Measurements from ENCODE around the gene CLRN2. TPM values are rescaled to one million over a fixed set of nuclear protein-coding genes. Genes with fewer than 3 reads are reported as not detected.

The CLRN2 gene
- polyA plus RNA-seq, 1 donor from 2014 or later: not detected

DNA sequence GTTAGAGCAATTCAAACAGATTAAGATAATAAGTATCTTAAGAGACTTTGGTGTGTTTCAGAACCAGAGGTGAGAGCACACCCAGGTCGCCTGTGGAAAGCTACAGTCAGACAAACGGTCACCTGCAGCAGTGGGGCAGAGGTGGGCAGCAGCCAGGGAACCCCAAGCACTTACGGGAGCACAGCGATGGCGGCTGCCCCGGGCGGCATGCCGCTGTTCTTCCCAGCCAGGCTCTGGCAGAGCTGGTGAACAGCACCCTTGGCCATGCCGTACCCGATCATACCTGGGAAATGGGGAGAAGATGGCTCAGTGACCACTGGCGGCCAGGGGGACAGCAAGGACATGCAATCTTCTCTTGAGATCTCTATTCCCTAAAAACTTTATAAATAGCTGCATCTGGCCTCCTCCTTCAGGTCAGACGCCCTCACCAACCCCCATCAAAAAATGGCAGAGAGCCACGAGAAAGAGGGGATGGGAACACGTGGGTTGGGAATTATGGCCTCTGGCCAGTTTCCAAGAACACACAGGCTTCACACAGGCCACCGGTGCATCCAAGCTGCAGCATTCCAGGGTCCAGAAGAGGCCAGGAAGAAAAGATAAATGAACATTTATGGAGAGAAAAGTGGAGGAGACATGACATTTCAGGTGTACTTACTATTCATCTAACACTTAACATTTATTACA, 22.8 kb upstream of the CLRN2 start:
- TF ChIP-seq CTCF (IDR thresholded peaks at IDR 0.05; ENCODE audit: poor library complexity, severe bottlenecking): no peak
- no peak for TF ChIP-seq SMC3 (conservative IDR thresholded peaks at IDR 0.05; ENCODE audit: poor library complexity)
- no peak for TF ChIP-seq MXI1 (conservative IDR thresholded peaks at IDR 0.05; ENCODE audit: poor library complexity, severe bottlenecking)
- TF ChIP-seq TAF1 (IDR thresholded peaks at IDR 0.05; ENCODE audit: low read depth): no peak
- no peak for TF ChIP-seq REST (IDR thresholded peaks at IDR 0.05; ENCODE audit: borderline replicate concordance)
- TF ChIP-seq POLR2AphosphoS5 (IDR thresholded peaks at IDR 0.05): no peak
- no peak for TF ChIP-seq EP300 (conservative IDR thresholded peaks at IDR 0.05; ENCODE audit: poor library complexity, severe bottlenecking)
- TF ChIP-seq RAD21 (conservative IDR thresholded peaks at IDR 0.05): no peak
- no peak for TF ChIP-seq EZH2 (IDR thresholded peaks at IDR 0.05; ENCODE audit: borderline replicate concordance, insufficient read depth, low read length, poor library complexity, severe bottlenecking)
- H3K27me3 ChIP-seq (ENCODE audit: insufficient read depth, low read depth, low read length): no peaks in the 10 kb centered on the region
- no peak overlapping the region for H3K4me2 ChIP-seq (ENCODE audit: low read length)
- no peak overlapping the region for H3K27ac ChIP-seq (ENCODE audit: low read length)
- H4K20me1 ChIP-seq (ENCODE audit: insufficient read depth): no peaks in the 10 kb centered on the region
- H2AFZ ChIP-seq (ENCODE audit: low read depth, low read length): no peak overlapping the region
- H3K9me3 ChIP-seq (ENCODE audit: low read length): no peaks in the 10 kb centered on the region
- H3F3A ChIP-seq (ENCODE audit: insufficient read depth, low read length, poor library complexity, severe bottlenecking): no peaks in the 10 kb centered on the region
- no peaks in the 10 kb centered on the region for H3K9me2 ChIP-seq (ENCODE audit: insufficient read depth, low read length)
- H3K36me3 ChIP-seq (ENCODE audit: insufficient read depth, low read length): peaks cover 3% of the 10 kb centered on the region
- no peaks in the 10 kb centered on the region for H3K79me2 ChIP-seq (replicated peaks; ENCODE audit: insufficient read depth, low read length)
- H3K4me3 ChIP-seq (ENCODE audit: low read length): no peak overlapping the region
- no peak overlapping the region for H3K9ac ChIP-seq (ENCODE audit: low read length)

- H3K4me3 ChIP-seq (ENCODE audit: low read length): no peak overlapping the region
- no peaks in the 10 kb centered on the region for H3K9me3 ChIP-seq (ENCODE audit: low read length)
- no peak overlapping the region for H2AFZ ChIP-seq (ENCODE audit: low read depth, low read length)
- H4K20me1 ChIP-seq (ENCODE audit: insufficient read depth): no peaks in the 10 kb centered on the region
- no peak overlapping the region for H3K4me2 ChIP-seq (ENCODE audit: low read length)
- no peaks in the 10 kb centered on the region for H3K27me3 ChIP-seq (ENCODE audit: insufficient read depth, low read depth, low read length)
- H3F3A ChIP-seq (ENCODE audit: insufficient read depth, low read length, poor library complexity, severe bottlenecking): no peaks in the 10 kb centered on the region
- H3K9ac ChIP-seq (ENCODE audit: low read length): no peak overlapping the region
- H3K79me2 ChIP-seq (replicated peaks; ENCODE audit: insufficient read depth, low read length): no peaks in the 10 kb centered on the region
- no peak overlapping the region for H3K27ac ChIP-seq (ENCODE audit: low read length)
- TF ChIP-seq RAD21 (conservative IDR thresholded peaks at IDR 0.05): no peak
- TF ChIP-seq EP300 (conservative IDR thresholded peaks at IDR 0.05; ENCODE audit: poor library complexity, severe bottlenecking): no peak
- no peak for TF ChIP-seq EZH2 (IDR thresholded peaks at IDR 0.05; ENCODE audit: borderline replicate concordance, insufficient read depth, low read length, poor library complexity, severe bottlenecking)
- no peak for TF ChIP-seq POLR2AphosphoS5 (IDR thresholded peaks at IDR 0.05)
- TF ChIP-seq CTCF (IDR thresholded peaks at IDR 0.05; ENCODE audit: poor library complexity, severe bottlenecking): no peak
- no peak for TF ChIP-seq SMC3 (conservative IDR thresholded peaks at IDR 0.05; ENCODE audit: poor library complexity)
- TF ChIP-seq MXI1 (conservative IDR thresholded peaks at IDR 0.05; ENCODE audit: poor library complexity, severe bottlenecking): no peak
- no peaks in the 10 kb centered on the region for H3K9me2 ChIP-seq (ENCODE audit: insufficient read depth, low read length)
- peaks cover 3% of the 10 kb centered on the region for H3K36me3 ChIP-seq (ENCODE audit: insufficient read depth, low read length)
Observed at GRCh38 chr4:17492876-17493275, 22.1 kb upstream of the CLRN2 start.
